ENCODE measurements around the gene KCNB1. TPM values are rescaled to one million over a fixed set of nuclear protein-coding genes. Genes with fewer than 3 reads are reported as not detected.

KCNB1 gene
- total RNA-seq, 1 experiment from 2014 or later: 0.09 TPM

DNA sequence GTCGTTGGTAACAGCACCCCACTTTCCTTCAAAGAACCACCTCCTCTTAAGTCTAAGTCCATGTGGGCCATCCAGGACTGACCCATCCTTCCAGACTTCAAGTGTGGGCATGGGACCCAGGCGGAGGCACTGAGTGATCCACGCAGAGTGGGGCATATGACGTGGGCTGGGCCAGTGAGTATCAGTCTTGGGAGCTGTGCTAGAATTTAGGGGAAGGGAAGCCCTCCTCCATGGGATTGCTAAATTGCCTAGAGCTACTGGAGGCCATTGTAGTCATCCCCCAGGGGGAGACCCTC, 35.3 kb upstream of the KCNB1 start:
- H3K27me3 Mint-ChIP-seq (ENCODE audit: insufficient read depth, unreplicated experiment): peaks cover 22% of the 10 kb centered on the region
- Histone ChIP-seq H3K36me3 (ENCODE audit: control insufficient read depth, insufficient read depth, low read length) (no peaks in the 10 kb centered on the region), H3K4me1 (no peaks in the 10 kb centered on the region), H3K27me3 (replicated peaks; ENCODE audit: control insufficient read depth, insufficient read depth, low read length) (peaks cover 2% of the 10 kb centered on the region), H3K4me3 (ENCODE audit: low read depth, low read length) (no peak overlapping the region), H3K9me3 (0 out of 2 replicates have a peak, but pooled peaks cover 2% of the 10 kb centered on the region)
- TF ChIP-seq, protein P1, sequence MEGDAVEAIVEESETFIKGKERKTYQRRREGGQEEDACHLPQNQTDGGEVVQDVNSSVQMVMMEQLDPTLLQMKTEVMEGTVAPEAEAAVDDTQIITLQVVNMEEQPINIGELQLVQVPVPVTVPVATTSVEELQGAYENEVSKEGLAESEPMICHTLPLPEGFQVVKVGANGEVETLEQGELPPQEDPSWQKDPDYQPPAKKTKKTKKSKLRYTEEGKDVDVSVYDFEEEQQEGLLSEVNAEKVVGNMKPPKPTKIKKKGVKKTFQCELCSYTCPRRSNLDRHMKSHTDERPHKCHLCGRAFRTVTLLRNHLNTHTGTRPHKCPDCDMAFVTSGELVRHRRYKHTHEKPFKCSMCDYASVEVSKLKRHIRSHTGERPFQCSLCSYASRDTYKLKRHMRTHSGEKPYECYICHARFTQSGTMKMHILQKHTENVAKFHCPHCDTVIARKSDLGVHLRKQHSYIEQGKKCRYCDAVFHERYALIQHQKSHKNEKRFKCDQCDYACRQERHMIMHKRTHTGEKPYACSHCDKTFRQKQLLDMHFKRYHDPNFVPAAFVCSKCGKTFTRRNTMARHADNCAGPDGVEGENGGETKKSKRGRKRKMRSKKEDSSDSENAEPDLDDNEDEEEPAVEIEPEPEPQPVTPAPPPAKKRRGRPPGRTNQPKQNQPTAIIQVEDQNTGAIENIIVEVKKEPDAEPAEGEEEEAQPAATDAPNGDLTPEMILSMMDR (IDR thresholded peaks at IDR 0.05; ENCODE audit: insufficient read depth in 1 of 2, low read depth in 1 of 2, low read length in 1 of 2, severe bottlenecking in 1 of 2, unreplicated experiment in 1 of 2): no peak
- no peaks in the 10 kb centered on the region for H3K9me3 Mint-ChIP-seq (ENCODE audit: unreplicated experiment)
- no peaks in the 10 kb centered on the region for H3K4me1 Mint-ChIP-seq (ENCODE audit: low read depth, unreplicated experiment)
- no TSS peak for BruUV-seq (replicated peaks)
- intact Hi-C loops (cut with micrococcal nuclease; ENCODE audit: unreplicated experiment): no loop called here
- no peak overlapping the region for H3K27ac Mint-ChIP-seq (ENCODE audit: unreplicated experiment)
- H3K4me3 Mint-ChIP-seq (ENCODE audit: unreplicated experiment): no peak overlapping the region
- POLR2A ChIA-PET: no interaction called here
- H3K36me3 Mint-ChIP-seq (ENCODE audit: insufficient read depth, unreplicated experiment): no peaks in the 10 kb centered on the region
- CTCF ChIA-PET: interaction anchor here (1.7 kb wide), 1 partner anchor 11 kb away, joined by 6 read pairs; no protein-coding TSS in a partner anchor
- no peak for DNase-seq

DNA sequence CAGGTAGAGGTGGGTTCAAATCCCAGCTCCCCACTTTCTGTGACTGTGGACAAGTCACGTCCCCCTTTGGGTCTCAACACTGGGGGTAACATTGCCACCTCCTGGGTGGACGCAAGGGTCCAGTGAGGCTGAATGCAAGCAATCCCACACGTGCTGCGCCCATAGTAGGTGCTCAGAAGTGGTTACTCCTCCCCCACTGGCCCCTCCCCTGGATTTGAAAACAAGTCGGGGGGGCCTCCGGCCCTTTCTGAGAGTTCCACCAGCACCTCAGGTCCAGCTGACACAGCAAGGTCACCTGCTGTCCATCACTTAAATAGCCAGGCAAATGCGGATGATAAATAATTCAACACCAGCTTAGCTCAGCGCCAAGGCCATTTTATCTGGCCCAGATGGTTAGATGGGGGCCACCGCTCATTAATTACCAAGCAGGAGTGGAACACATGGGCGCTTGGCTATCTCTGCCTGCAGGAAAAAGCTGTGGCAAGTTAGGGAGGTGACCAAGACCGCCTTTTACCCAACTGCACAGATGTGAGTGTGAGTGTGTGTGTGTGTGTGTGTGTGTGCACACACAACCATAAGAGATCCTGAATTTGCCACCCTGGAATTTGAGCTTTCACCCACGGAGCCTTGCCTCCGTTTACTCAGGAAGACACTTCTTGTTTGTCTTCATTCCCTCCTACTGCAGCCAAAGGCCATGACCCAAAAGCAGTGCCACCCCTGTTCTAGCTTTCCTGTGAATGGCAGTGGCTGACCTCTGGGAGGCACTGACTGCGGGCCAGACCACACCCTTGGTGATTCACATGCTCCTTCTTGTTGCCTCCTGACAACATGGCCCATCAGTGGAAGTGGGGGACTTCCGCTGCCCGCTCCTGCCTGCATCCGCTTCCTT, 34.7 kb upstream of the KCNB1 start:
- H3K27ac Mint-ChIP-seq (ENCODE audit: unreplicated experiment): no peak overlapping the region
- no peaks in the 10 kb centered on the region for H3K9me3 Mint-ChIP-seq (ENCODE audit: unreplicated experiment)
- peak in 1 of 2 experiments; percentile 44 for DNase-seq
- H3K36me3 ChIP-seq (ENCODE audit: control insufficient read depth, insufficient read depth, low read length): no peaks in the 10 kb centered on the region
- H3K36me3 Mint-ChIP-seq (ENCODE audit: insufficient read depth, unreplicated experiment): no peaks in the 10 kb centered on the region
- TF ChIP-seq, protein P1 (IDR thresholded peaks at IDR 0.05; ENCODE audit: insufficient read depth in 1 of 2, low read depth in 1 of 2, low read length in 1 of 2, severe bottlenecking in 1 of 2, unreplicated experiment in 1 of 2): no peak
- peaks cover 19% of the 10 kb centered on the region for H3K27me3 Mint-ChIP-seq (ENCODE audit: insufficient read depth, unreplicated experiment)
- no peaks in the 10 kb centered on the region for H3K4me1 ChIP-seq
- 0 out of 2 replicates have a peak, but pooled peaks cover 2% of the 10 kb centered on the region for H3K9me3 ChIP-seq
- intact Hi-C loops (cut with micrococcal nuclease; ENCODE audit: unreplicated experiment): no loop called here
- peaks cover 2% of the 10 kb centered on the region for H3K27me3 ChIP-seq (replicated peaks; ENCODE audit: control insufficient read depth, insufficient read depth, low read length)
- H3K4me1 Mint-ChIP-seq (ENCODE audit: low read depth, unreplicated experiment): no peaks in the 10 kb centered on the region
- ChIA-PET CTCF (interaction anchor here (1.7 to 1.8 kb wide), 3 partner anchors 10 to 33 kb away, joined by 4 to 6 read pairs (median 5); no protein-coding TSS in a partner anchor), POLR2A (no interaction called here)
- no peak overlapping the region for H3K4me3 Mint-ChIP-seq (ENCODE audit: unreplicated experiment)
- H3K4me3 ChIP-seq (ENCODE audit: low read depth, low read length): no peak overlapping the region
- no TSS peak for BruUV-seq (replicated peaks)

DNA sequence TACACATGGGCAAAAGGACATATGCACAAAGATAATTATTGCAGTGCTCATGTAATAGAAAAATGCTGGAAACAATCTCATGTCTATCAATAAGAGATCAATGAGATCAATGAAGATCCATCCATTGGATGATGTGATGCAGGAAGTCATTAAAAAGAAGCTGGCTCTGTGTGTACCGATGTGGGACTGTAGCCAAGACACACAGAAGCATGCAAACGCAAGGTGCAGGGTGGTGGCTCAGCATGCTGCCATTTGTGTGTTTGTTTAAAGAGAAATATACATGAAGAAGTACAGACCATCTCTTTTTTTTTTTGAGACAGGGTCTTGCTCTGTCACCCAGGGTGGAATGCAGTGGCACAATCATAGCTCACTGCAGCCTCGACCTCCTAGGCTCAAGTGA, 33.1 kb upstream of the KCNB1 start:
- ChIA-PET POLR2A (no interaction called here), CTCF (interaction anchor here (0.6 to 1.8 kb wide), 4 partner anchors 10 to 71 kb away, joined by 4 to 6 read pairs (median 4); no protein-coding TSS in a partner anchor)
- Mint-ChIP-seq H3K27ac (ENCODE audit: unreplicated experiment) (no peak overlapping the region), H3K4me3 (ENCODE audit: unreplicated experiment) (no peak overlapping the region), H3K27me3 (ENCODE audit: insufficient read depth, unreplicated experiment) (peaks cover 19% of the 10 kb centered on the region), H3K36me3 (ENCODE audit: insufficient read depth, unreplicated experiment) (no peaks in the 10 kb centered on the region), H3K9me3 (ENCODE audit: unreplicated experiment) (no peaks in the 10 kb centered on the region), H3K4me1 (ENCODE audit: low read depth, unreplicated experiment) (no peaks in the 10 kb centered on the region)
- intact Hi-C loops (cut with micrococcal nuclease; ENCODE audit: unreplicated experiment): no loop called here
- no TSS peak for BruUV-seq (replicated peaks)
- peaks cover 5% of the 10 kb centered on the region for H3K4me1 ChIP-seq
- H3K36me3 ChIP-seq (ENCODE audit: control insufficient read depth, insufficient read depth, low read length): no peaks in the 10 kb centered on the region
- 0 out of 2 replicates have a peak, but pooled peaks cover 2% of the 10 kb centered on the region for H3K9me3 ChIP-seq
- H3K27me3 ChIP-seq (replicated peaks; ENCODE audit: control insufficient read depth, insufficient read depth, low read length): no peaks in the 10 kb centered on the region; the same call in none of the 2 replicates
- H3K4me3 ChIP-seq (ENCODE audit: low read depth, low read length): no peak overlapping the region
- DNase-seq: peak in 1 of 2 experiments; percentile 13
- TF ChIP-seq, protein P1 (IDR thresholded peaks at IDR 0.05; ENCODE audit: insufficient read depth in 1 of 2, low read depth in 1 of 2, low read length in 1 of 2, severe bottlenecking in 1 of 2, unreplicated experiment in 1 of 2): no peak

Measured in Caco-2 (cell line).